Measurements from ENCODE around the gene ABTB2. TPM values are rescaled to one million over a fixed set of nuclear protein-coding genes. Genes with fewer than 3 reads are reported as not detected.

The ABTB2 gene
- total RNA-seq, 4 donors from 2014 or later = 5.0 to 44.1 (median 33.0) TPM

GRCh38 chr11:34379079-34379478, 21.3 kb upstream of the ABTB2 start:
- H3K27me3 ChIP-seq = no peaks in the 10 kb centered on the region
- no peak for TF ChIP-seq CTCF (IDR thresholded peaks at IDR 0.05)
- no peak for TF ChIP-seq POLR2A (IDR thresholded peaks at IDR 0.05)

GRCh38 chr11:34373727-34374126, 15.9 kb upstream of the ABTB2 start:
- Histone ChIP-seq H3K4me3 (no peak overlapping the region), H3K27me3 (no peaks in the 10 kb centered on the region), H3K27ac (no peak overlapping the region), H3K4me1 (no peaks in the 10 kb centered on the region), H3K36me3 (no peaks in the 10 kb centered on the region), H3K9me3 (peaks cover 0 to 9% (median 3%) of the 10 kb centered on the region in 4 donors)
- TF ChIP-seq POLR2A (IDR thresholded peaks at IDR 0.05) (no peak), CTCF (IDR thresholded peaks at IDR 0.05) (no peak)
- DNase-seq = no peak

More at GRCh38 chr11:34379079-34379478, 21.3 kb upstream of the ABTB2 start:
- DNase-seq = no peak
- H3K4me3 ChIP-seq = no peak overlapping the region
- H3K27ac ChIP-seq = no peak overlapping the region
- H3K4me1 ChIP-seq = no peaks in the 10 kb centered on the region
- H3K36me3 ChIP-seq = no peaks in the 10 kb centered on the region
- peaks cover 0 to 9% (median 3%) of the 10 kb centered on the region in 4 donors for H3K9me3 ChIP-seq

- Histone ChIP-seq H3K4me1 (no peaks in the 10 kb centered on the region), H3K27me3 (no peaks in the 10 kb centered on the region), H3K27ac (no peak overlapping the region), H3K36me3 (no peaks in the 10 kb centered on the region), H3K9me3 (no peaks in the 10 kb centered on the region), H3K4me3 (no peak overlapping the region)
- DNase-seq = peak in 1 of 3 donors; percentile 59
- peak in 4 of 6 experiments; percentile 21 to 57 (median 54) for TF ChIP-seq CTCF (IDR thresholded peaks at IDR 0.05)
- TF ChIP-seq POLR2A (IDR thresholded peaks at IDR 0.05) = no peak
Observed at GRCh38 chr11:34366522-34366921, 8.7 kb upstream of the ABTB2 start.

GRCh38 chr11:34364102-34364501, 6.3 kb upstream of the ABTB2 start:
- Histone ChIP-seq H3K9me3 (no peaks in the 10 kb centered on the region), H3K4me1 (no peaks in the 10 kb centered on the region), H3K4me3 (no peak overlapping the region), H3K27ac (no peak overlapping the region), H3K27me3 (no peaks in the 10 kb centered on the region), H3K36me3 (no peaks in the 10 kb centered on the region)
- TF ChIP-seq CTCF (IDR thresholded peaks at IDR 0.05) (no peak), POLR2A (IDR thresholded peaks at IDR 0.05) (no peak)
- DNase-seq = no peak

GRCh38 chr11:34363363-34364084, 5.7 kb upstream of the ABTB2 start:
- H3K36me3 ChIP-seq = no peaks in the 10 kb centered on the region
- no peak overlapping the region for H3K27ac ChIP-seq
- no peaks in the 10 kb centered on the region for H3K27me3 ChIP-seq
- H3K4me3 ChIP-seq = no peak overlapping the region
- H3K4me1 ChIP-seq = peaks cover 0 to 4% (median 0%) of the 10 kb centered on the region in 4 donors
- TF ChIP-seq CTCF (IDR thresholded peaks at IDR 0.05) (no peak), POLR2A (IDR thresholded peaks at IDR 0.05) (no peak)
- no peak for DNase-seq
- no peaks in the 10 kb centered on the region for H3K9me3 ChIP-seq

Data from Peyer's patch (tissue), 4 donors.